PC-9 (cell line): ENCODE results near the gene ATP8B2. TPM values are rescaled to one million over a fixed set of nuclear protein-coding genes. Genes with fewer than 3 reads are reported as not detected.

Experiments used
- BruUV-seq: library from RNA; stranded (reverse); fragments of 400-500 nt; replicated peaks from 2 replicates; lab custom pipeline; 2021; lab: Mats Ljungman, UMichigan
- CTCF ChIA-PET: fragments of 300-600 bp; sonication (Branson Sonifier 250); formaldehyde crosslinking; loops from one replicate; lab custom pipeline; 2022; ENCODE audit warnings: antibody characterized with exemption; lab: Charles Lee
- POLR2A ChIA-PET: fragments of 300-600 bp; sonication (Branson Sonifier 250); formaldehyde crosslinking; loops from one replicate; lab custom pipeline; 2022; ENCODE audit warnings: antibody characterized with exemption; ENCODE audit not compliant: unreplicated experiment; lab: Charles Lee
- DNase-seq, 2 experiments: peaks; one replicate each; pipeline versions ENCODE4 v3.0.0 to v3.0.0-alpha.2; 2015 to 2022; ENCODE audit warnings: mixed read lengths in 1 of 2
- H2AFZ ChIP-seq: fragments of 200-600 bp; sonication (generic); 2 replicates; pipeline ENCODE4 v1.8.1; 2017; ENCODE audit warnings: antibody characterized with exemption
- H3F3A ChIP-seq: fragments of 200-600 bp; sonication (generic); 2 replicates; pipeline ENCODE4 v1.8.1; 2017; ENCODE audit warnings: antibody characterized with exemption, mild to moderate bottlenecking, low read depth; ENCODE audit not compliant: insufficient read depth
- H3K27ac ChIP-seq: fragments of 200-600 bp; sonication (generic); 2 replicates; pipeline ENCODE4 v1.6.1; 2016; ENCODE audit warnings: mixed run types
- H3K27me3 ChIP-seq: fragments of 200-600 bp; sonication (generic); 2 replicates; pipeline ENCODE4 v1.6.1; 2016; ENCODE audit warnings: low read depth, mixed run types; ENCODE audit not compliant: insufficient read depth
- H3K36me3 ChIP-seq: fragments of 200-600 bp; sonication (generic); 2 replicates; pipeline ENCODE4 v1.6.1; 2016; ENCODE audit warnings: low read depth, mixed run types
- H3K4me1 ChIP-seq: fragments of 200-600 bp; sonication (generic); replicated peaks from 2 replicates; pipeline ENCODE4 v1.6.1; 2016; ENCODE audit warnings: mixed run types; ENCODE audit not compliant: insufficient read depth
- H3K4me2 ChIP-seq: fragments of 200-600 bp; sonication (generic); 2 replicates; pipeline ENCODE4 v1.6.1; 2017; ENCODE audit warnings: mixed run types
- H3K4me3 ChIP-seq: fragments of 200-600 bp; sonication (generic); 2 replicates; pipeline ENCODE4 v1.6.1; 2016; ENCODE audit warnings: mixed run types
- H3K79me2 ChIP-seq: fragments of 200-600 bp; sonication (generic); 2 replicates; pipeline ENCODE4 v1.6.1; 2017; ENCODE audit warnings: low read depth, mixed run types
- H3K9me2 ChIP-seq: fragments of 200-600 bp; sonication (generic); 2 replicates; pipeline ENCODE4 v1.8.1; 2017; ENCODE audit warnings: mild to moderate bottlenecking; ENCODE audit not compliant: insufficient read depth
- H3K9me3 ChIP-seq: fragments of 200-600 bp; sonication (generic); 2 replicates; pipeline ENCODE4 v1.8.1; 2016; ENCODE audit warnings: low read depth; ENCODE audit not compliant: insufficient read depth
- H4K20me1 ChIP-seq: fragments of 200-600 bp; sonication (generic); 2 replicates; pipeline ENCODE4 v1.8.1; 2017; ENCODE audit not compliant: insufficient read depth
- CTCF ChIP-seq: fragments of 200-600 bp; sonication (generic); conservative IDR thresholded peaks from 2 replicates; pipeline ENCODE4 v1.6.1; 2017; ENCODE audit warnings: mixed run types, antibody characterized with exemption, mild to moderate bottlenecking, moderate library complexity
- EZH2 ChIP-seq: fragments of 200-600 bp; sonication (generic); IDR thresholded peaks from 2 replicates; pipeline ENCODE4 v1.8.0; 2017; ENCODE audit warnings: antibody characterized with exemption, low read depth
- intact Hi-C: fragments of 100-400 bp; cut with micrococcal nuclease; formaldehyde crosslinking; loops from one replicate; pipeline ENCODE4 v1.10.0; 2022; ENCODE audit not compliant: unreplicated experiment
- total RNA-seq: library from RNA; stranded (reverse); gene quantifications from 2 replicates; pipeline ENCODE4 v1.2.3, GENCODE V29; 2021

Gene ATP8B2
- total RNA-seq, 1 experiment from 2014 or later: 0.07 TPM

GRCh38 chr1:154288661-154289060, 36.7 kb upstream of the ATP8B2 start:
- no peaks in the 10 kb centered on the region for H3F3A ChIP-seq
- H3K9me2 ChIP-seq: no peaks in the 10 kb centered on the region
- TF ChIP-seq CTCF (no peak), EZH2 (no peak)
- H3K4me3 ChIP-seq: no peak overlapping the region
- H3K9me3 ChIP-seq: no peaks in the 10 kb centered on the region; the same call in 1 of the 2 replicates
- POLR2A ChIA-PET: no interaction called here
- no peak for DNase-seq
- H2AFZ ChIP-seq: no peak overlapping the region
- CTCF ChIA-PET: no interaction called here
- H3K79me2 ChIP-seq: no peaks in the 10 kb centered on the region
- no peaks in the 10 kb centered on the region for H4K20me1 ChIP-seq
- no peak overlapping the region for H3K4me2 ChIP-seq
- H3K4me1 ChIP-seq: no peaks in the 10 kb centered on the region
- intact Hi-C loops: no loop called here
- no TSS peak for BruUV-seq
- H3K36me3 ChIP-seq: no peaks in the 10 kb centered on the region
- H3K27ac ChIP-seq: no peak overlapping the region
- H3K27me3 ChIP-seq: peaks cover 24% of the 10 kb centered on the region; the same call in 1 of the 2 replicates

- H3K4me3 ChIP-seq: no peak overlapping the region
- H3K4me2 ChIP-seq: no peak overlapping the region
- no peaks in the 10 kb centered on the region for H4K20me1 ChIP-seq
- TF ChIP-seq EZH2: no peak
- TF ChIP-seq CTCF: no peak
- no peaks in the 10 kb centered on the region for H3K36me3 ChIP-seq
- H3K4me1 ChIP-seq: no peaks in the 10 kb centered on the region
- H2AFZ ChIP-seq: no peak overlapping the region
- POLR2A ChIA-PET: interaction anchor here (0.5 kb wide), 1 partner anchor 37 kb away, joined by 6 read pairs; no protein-coding TSS in a partner anchor
- intact Hi-C loops: no loop called here
- no TSS peak for BruUV-seq
- peaks cover 24% of the 10 kb centered on the region; the same call in 1 of the 2 replicates for H3K27me3 ChIP-seq
- DNase-seq: no peak
- no peaks in the 10 kb centered on the region for H3K9me2 ChIP-seq
- no peaks in the 10 kb centered on the region; the same call in 1 of the 2 replicates for H3F3A ChIP-seq
- H3K27ac ChIP-seq: no peak overlapping the region
- H3K9me3 ChIP-seq: peaks cover 14% of the 10 kb centered on the region
- H3K79me2 ChIP-seq: no peaks in the 10 kb centered on the region
- CTCF ChIA-PET: no interaction called here
Measured at GRCh38 chr1:154290921-154291320, 34.4 kb upstream of the ATP8B2 start.

GRCh38 chr1:154295408-154296235, 29.7 kb upstream of the ATP8B2 start:
- Histone ChIP-seq H3K27me3 (peaks cover 11% of the 10 kb centered on the region; the same call in 1 of the 2 replicates), H3K4me2 (no peak overlapping the region), H3K27ac (no peak overlapping the region), H4K20me1 (no peaks in the 10 kb centered on the region), H3K79me2 (no peaks in the 10 kb centered on the region), H3K4me3 (no peak overlapping the region), H3K9me2 (no peaks in the 10 kb centered on the region), H3K36me3 (no peaks in the 10 kb centered on the region), H3K4me1 (no peaks in the 10 kb centered on the region), H3K9me3 (peaks cover 17% of the 10 kb centered on the region), H2AFZ (no peak overlapping the region), H3F3A (no peaks in the 10 kb centered on the region; the same call in none of the 2 replicates)
- DNase-seq: no peak
- POLR2A ChIA-PET: no interaction called here
- no TSS peak for BruUV-seq
- intact Hi-C loops: no loop called here
- TF ChIP-seq EZH2 (no peak), CTCF (no peak)
- CTCF ChIA-PET: no interaction called here
